ENCODE measurements around the gene MRO.

Gene MRO

DNA sequence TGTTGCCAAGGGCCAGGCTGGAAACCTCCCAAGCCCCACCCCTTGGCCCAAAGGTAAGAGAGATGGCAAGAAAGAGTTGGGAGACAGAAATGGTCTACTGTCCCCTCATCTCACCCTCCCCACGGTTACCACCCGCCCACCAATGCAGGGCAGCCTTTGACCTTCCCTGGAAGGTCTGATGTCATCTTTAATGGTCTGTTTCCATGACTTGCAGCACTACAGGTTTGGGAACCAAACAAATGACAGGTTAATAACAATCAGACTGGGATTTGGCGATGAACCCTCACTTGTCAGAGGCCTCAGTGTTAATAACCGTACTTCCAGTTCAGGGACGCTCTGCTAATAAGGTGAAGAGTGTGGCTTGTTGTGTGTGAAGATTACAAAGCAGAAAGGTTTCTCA is 70.4 kb downstream of the MRO start:
- H3K4me3 ChIP-seq (replicated peaks; ENCODE audit: insufficient read depth, low read length): no peak overlapping the region

DNA sequence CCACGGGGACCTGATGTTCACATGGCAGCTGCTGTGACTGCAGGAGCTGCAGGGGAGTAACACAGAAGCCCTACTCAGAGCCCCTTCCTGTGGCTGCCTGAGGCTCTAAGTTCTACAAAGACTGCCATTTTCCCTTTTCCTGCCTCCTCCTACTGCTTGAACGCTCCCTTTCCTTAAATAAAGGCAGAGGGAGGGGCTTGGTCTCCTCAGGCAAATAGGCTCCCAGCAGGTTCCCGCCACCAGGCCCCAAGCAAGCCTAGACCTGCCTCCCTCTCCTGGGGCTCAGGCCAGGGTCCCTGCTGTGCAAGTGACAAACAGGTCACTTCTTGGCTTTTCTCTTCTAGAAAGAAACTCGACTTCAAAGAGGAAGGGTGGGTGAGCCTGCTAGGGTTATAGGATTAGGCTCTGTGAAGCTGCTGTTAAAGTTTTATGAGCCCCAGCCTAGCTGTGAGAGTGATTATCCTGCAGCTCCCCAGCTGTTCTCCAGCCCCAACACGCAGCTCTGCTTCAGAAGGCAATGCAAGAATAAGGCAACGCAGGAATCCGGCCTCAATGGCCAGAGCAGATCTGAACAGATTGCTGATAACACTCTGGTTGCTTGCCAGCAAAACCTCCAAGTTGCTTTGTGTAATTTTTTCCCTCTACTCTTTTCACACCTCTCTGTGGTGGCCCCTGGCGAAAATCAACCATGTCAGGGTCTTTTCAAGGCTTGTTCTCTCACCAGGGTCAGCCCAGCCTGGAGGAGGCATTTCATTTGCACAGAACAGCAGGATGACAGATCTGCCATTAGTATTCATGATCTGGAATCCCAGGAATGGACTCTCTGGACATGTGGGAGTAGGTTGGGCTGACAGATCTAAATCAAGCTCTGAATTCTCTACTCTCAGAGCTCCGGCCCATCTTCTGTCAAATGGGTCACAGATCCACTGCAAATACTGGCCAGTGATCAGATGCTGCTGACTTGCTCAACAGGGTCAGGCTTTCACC is 71.3 kb downstream of the MRO start:
- Histone ChIP-seq H3K4me3 (replicated peaks; ENCODE audit: insufficient read depth, low read length) (no peak overlapping the region), H3K27ac (replicated peaks) (no peak overlapping the region), H3K27me3 (ENCODE audit: insufficient read depth, poor library complexity, severe bottlenecking) (peaks cover 8% of the 10 kb centered on the region)
- TF ChIP-seq, protein P1, sequence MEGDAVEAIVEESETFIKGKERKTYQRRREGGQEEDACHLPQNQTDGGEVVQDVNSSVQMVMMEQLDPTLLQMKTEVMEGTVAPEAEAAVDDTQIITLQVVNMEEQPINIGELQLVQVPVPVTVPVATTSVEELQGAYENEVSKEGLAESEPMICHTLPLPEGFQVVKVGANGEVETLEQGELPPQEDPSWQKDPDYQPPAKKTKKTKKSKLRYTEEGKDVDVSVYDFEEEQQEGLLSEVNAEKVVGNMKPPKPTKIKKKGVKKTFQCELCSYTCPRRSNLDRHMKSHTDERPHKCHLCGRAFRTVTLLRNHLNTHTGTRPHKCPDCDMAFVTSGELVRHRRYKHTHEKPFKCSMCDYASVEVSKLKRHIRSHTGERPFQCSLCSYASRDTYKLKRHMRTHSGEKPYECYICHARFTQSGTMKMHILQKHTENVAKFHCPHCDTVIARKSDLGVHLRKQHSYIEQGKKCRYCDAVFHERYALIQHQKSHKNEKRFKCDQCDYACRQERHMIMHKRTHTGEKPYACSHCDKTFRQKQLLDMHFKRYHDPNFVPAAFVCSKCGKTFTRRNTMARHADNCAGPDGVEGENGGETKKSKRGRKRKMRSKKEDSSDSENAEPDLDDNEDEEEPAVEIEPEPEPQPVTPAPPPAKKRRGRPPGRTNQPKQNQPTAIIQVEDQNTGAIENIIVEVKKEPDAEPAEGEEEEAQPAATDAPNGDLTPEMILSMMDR (IDR thresholded peaks at IDR 0.05; ENCODE audit: insufficient read depth, low read length): no peak
- TF ChIP-seq GABPA (IDR thresholded peaks at IDR 0.05; ENCODE audit: low read depth) (no peak), SPI1 (IDR thresholded peaks at IDR 0.05; ENCODE audit: borderline replicate concordance, low read depth) (no peak), POLR2AphosphoS5 (IDR thresholded peaks at IDR 0.05; ENCODE audit: low read depth) (no peak)
- TF ChIP-seq, protein P2, sequence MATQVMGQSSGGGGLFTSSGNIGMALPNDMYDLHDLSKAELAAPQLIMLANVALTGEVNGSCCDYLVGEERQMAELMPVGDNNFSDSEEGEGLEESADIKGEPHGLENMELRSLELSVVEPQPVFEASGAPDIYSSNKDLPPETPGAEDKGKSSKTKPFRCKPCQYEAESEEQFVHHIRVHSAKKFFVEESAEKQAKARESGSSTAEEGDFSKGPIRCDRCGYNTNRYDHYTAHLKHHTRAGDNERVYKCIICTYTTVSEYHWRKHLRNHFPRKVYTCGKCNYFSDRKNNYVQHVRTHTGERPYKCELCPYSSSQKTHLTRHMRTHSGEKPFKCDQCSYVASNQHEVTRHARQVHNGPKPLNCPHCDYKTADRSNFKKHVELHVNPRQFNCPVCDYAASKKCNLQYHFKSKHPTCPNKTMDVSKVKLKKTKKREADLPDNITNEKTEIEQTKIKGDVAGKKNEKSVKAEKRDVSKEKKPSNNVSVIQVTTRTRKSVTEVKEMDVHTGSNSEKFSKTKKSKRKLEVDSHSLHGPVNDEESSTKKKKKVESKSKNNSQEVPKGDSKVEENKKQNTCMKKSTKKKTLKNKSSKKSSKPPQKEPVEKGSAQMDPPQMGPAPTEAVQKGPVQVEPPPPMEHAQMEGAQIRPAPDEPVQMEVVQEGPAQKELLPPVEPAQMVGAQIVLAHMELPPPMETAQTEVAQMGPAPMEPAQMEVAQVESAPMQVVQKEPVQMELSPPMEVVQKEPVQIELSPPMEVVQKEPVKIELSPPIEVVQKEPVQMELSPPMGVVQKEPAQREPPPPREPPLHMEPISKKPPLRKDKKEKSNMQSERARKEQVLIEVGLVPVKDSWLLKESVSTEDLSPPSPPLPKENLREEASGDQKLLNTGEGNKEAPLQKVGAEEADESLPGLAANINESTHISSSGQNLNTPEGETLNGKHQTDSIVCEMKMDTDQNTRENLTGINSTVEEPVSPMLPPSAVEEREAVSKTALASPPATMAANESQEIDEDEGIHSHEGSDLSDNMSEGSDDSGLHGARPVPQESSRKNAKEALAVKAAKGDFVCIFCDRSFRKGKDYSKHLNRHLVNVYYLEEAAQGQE (IDR thresholded peaks at IDR 0.05; ENCODE audit: insufficient replicate concordance, low read depth): no peak
- DNase-seq (ENCODE audit: low read depth in 1 of 2, low spot score in 1 of 2): no peak

More for the DNA sequence above, 70.4 kb downstream of the MRO start:
- no peak overlapping the region for H3K27ac ChIP-seq (replicated peaks)
- no peak for DNase-seq (ENCODE audit: low read depth in 1 of 2, low spot score in 1 of 2)
- TF ChIP-seq GABPA (IDR thresholded peaks at IDR 0.05; ENCODE audit: low read depth): no peak
- TF ChIP-seq, protein P2 (IDR thresholded peaks at IDR 0.05; ENCODE audit: insufficient replicate concordance, low read depth): no peak
- TF ChIP-seq, protein P1 (IDR thresholded peaks at IDR 0.05; ENCODE audit: insufficient read depth, low read length): no peak
- H3K27me3 ChIP-seq (ENCODE audit: insufficient read depth, poor library complexity, severe bottlenecking): peaks cover 8% of the 10 kb centered on the region

DNA sequence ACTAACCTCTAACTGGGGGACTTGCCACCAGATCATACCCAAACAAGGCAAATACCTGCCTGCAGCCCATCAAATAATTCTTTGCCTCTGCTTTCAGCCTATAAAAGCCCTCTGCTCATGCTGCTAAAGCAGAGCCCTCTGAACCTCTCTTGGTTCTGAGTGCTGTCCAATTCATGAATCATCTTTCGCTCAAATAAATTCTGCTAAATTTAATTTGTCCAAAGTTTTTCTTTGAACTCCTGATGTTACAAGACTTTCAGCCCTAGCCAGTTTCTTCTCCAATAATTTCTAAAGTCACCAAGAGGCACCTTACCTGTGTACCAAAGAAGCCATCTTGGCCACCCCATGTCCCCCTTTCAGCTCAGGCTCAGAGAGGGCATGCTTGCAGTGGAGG is 72.0 kb downstream of the MRO start:
- TF ChIP-seq SPI1 (IDR thresholded peaks at IDR 0.05; ENCODE audit: borderline replicate concordance, low read depth): no peak
- TF ChIP-seq POLR2AphosphoS5 (IDR thresholded peaks at IDR 0.05; ENCODE audit: low read depth): no peak
- TF ChIP-seq, protein P2 (IDR thresholded peaks at IDR 0.05; ENCODE audit: insufficient replicate concordance, low read depth): no peak
- TF ChIP-seq, protein P1 (IDR thresholded peaks at IDR 0.05; ENCODE audit: insufficient read depth, low read length): no peak
- TF ChIP-seq GABPA (IDR thresholded peaks at IDR 0.05; ENCODE audit: low read depth): no peak
- Histone ChIP-seq H3K27ac (replicated peaks) (no peak overlapping the region), H3K27me3 (ENCODE audit: insufficient read depth, poor library complexity, severe bottlenecking) (peaks cover 8% of the 10 kb centered on the region), H3K4me3 (replicated peaks; ENCODE audit: insufficient read depth, low read length) (no peak overlapping the region)
- DNase-seq (ENCODE audit: low read depth in 1 of 2, low spot score in 1 of 2): no peak
